ENCODE data around the gene NEUROD2.

- no peak for TF ChIP-seq SIN3A (IDR thresholded peaks at IDR 0.05; ENCODE audit: low read depth, low read length)
- no peak for TF ChIP-seq CREB1 (IDR thresholded peaks at IDR 0.05; ENCODE audit: low read depth)
- TF ChIP-seq SRF (IDR thresholded peaks at IDR 0.05; ENCODE audit: low read depth in 2 of 2, low read length in 2 of 2): no peak
- no peak for TF ChIP-seq HDGF (IDR thresholded peaks at IDR 0.05)
- TF ChIP-seq ZBTB33 (IDR thresholded peaks at IDR 0.05): no peak
- no peak for TF ChIP-seq EZH2 (IDR thresholded peaks at IDR 0.05; ENCODE audit: borderline replicate concordance, control insufficient read depth, low read depth, low read length)
- no peak for TF ChIP-seq CTCF (IDR thresholded peaks at IDR 0.05 in 2 of 3, conservative IDR thresholded peaks at IDR 0.05 in 1 of 3; ENCODE audit: control insufficient read depth in 2 of 3, extremely low read depth in 1 of 3, insufficient read depth in 1 of 3, low read depth in 3 of 3, low read length in 3 of 3)
- no peak for TF ChIP-seq CHD2 (IDR thresholded peaks at IDR 0.05; ENCODE audit: borderline replicate concordance, low read depth, low read length)
- no peak for TF ChIP-seq POLR2A (IDR thresholded peaks at IDR 0.05; ENCODE audit: low read depth, low read length)
- no peak for TF ChIP-seq ZNF274 (IDR thresholded peaks at IDR 0.05; ENCODE audit: insufficient read depth, insufficient read length)
- TF ChIP-seq TAF1 (IDR thresholded peaks at IDR 0.05; ENCODE audit: borderline replicate concordance, low read depth, low read length): no peak
- TF ChIP-seq CHD1 (IDR thresholded peaks at IDR 0.05; ENCODE audit: low read depth, low read length): no peak
Observed at GRCh38 chr17:39614545-39615157, 6.9 kb upstream of the NEUROD2 start.

Measured in GM12878 (cell line).